Measurements from ENCODE around the gene RIBC2. TPM values are rescaled to one million over a fixed set of nuclear protein-coding genes. Genes with fewer than 3 reads are reported as not detected.
"Not testable (repeated sequence)": the region's sequence is repeated elsewhere in the genome, so short reads cannot be mapped to it uniquely, and the experiment has no call there.

The RIBC2 gene
- total RNA-seq, 4 donors from 2014 or later = 0.94 to 1.1 TPM; not detected in 2

DNA sequence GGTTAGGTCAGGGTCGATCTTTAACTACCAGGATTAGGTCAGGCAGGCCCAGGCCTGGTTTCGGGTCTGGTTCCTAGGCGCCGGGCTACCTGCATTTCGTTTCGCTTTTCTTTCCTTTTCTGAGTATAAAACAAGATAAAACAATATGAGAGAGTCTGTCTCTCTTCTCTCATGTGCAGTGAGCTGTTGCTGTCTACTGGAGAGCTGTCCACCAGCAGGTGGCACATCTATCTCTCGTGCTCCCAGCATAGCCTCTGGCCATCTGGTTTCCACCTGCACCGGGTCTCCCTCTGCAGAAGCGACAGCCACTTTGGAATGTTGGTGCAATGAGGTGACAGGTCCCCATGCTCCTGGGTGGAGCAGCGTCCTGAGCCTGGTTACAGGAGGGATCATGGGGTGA, 27.6 kb downstream of the RIBC2 start:
- Histone ChIP-seq H3K27me3 (peaks cover 5% of the 10 kb centered on the region), H3K4me1 (peaks cover 0 to 8% (median 0%) of the 10 kb centered on the region in 3 donors), H3K4me3 (no peak overlapping the region), H3K9me3 (no peaks in the 10 kb centered on the region), H3K27ac (no peak overlapping the region), H3K36me3 (no peaks in the 10 kb centered on the region)
- TF ChIP-seq POLR2A (IDR thresholded peaks at IDR 0.05) (no peak), EP300 (IDR thresholded peaks at IDR 0.05) (no peak), POLR2AphosphoS5 (IDR thresholded peaks at IDR 0.05) (peak; percentile 72)
- TF ChIP-seq, protein P1, sequence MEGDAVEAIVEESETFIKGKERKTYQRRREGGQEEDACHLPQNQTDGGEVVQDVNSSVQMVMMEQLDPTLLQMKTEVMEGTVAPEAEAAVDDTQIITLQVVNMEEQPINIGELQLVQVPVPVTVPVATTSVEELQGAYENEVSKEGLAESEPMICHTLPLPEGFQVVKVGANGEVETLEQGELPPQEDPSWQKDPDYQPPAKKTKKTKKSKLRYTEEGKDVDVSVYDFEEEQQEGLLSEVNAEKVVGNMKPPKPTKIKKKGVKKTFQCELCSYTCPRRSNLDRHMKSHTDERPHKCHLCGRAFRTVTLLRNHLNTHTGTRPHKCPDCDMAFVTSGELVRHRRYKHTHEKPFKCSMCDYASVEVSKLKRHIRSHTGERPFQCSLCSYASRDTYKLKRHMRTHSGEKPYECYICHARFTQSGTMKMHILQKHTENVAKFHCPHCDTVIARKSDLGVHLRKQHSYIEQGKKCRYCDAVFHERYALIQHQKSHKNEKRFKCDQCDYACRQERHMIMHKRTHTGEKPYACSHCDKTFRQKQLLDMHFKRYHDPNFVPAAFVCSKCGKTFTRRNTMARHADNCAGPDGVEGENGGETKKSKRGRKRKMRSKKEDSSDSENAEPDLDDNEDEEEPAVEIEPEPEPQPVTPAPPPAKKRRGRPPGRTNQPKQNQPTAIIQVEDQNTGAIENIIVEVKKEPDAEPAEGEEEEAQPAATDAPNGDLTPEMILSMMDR (IDR thresholded peaks at IDR 0.05) = peak in 3 of 4 experiments; percentile 70 to 83 (median 70)
- 18 to 38% methylated on average over 6 to 10 of the region's 10 CpGs for WGBS, 2 donors (ENCODE audit: low coverage in 1 of 2)
- peak; percentile 83 for ATAC-seq

DNA sequence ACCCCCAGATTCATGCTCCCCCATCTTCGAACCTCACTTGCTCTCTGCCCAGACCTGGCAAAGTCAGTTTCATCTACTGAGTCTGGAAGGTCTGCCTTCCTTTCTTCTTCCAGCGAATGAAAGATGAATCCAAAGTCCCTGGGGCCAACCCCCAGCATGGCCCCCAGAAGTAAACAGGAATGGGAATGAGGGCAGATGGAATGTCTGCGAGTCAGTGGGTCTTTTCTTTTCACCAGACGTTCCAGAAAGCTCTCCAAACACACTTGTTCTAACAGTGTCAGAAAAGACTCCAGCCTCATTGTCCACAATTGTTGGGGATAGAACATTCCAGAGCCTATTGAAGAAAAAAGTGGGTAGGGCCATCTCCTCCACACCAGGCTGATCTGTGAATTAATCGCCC, 28.6 kb downstream of the RIBC2 start:
- H3K27ac ChIP-seq = no peak overlapping the region
- 49 to 64% methylated on average over 3 to 4 of the region's 5 CpGs for WGBS, 2 donors (ENCODE audit: low coverage in 1 of 2)
- no peaks in the 10 kb centered on the region for H3K9me3 ChIP-seq
- no peak for ATAC-seq
- H3K36me3 ChIP-seq = no peaks in the 10 kb centered on the region
- H3K4me3 ChIP-seq = no peak overlapping the region
- TF ChIP-seq POLR2A (IDR thresholded peaks at IDR 0.05) = no peak
- no peak for TF ChIP-seq POLR2AphosphoS5 (IDR thresholded peaks at IDR 0.05)
- TF ChIP-seq EP300 (IDR thresholded peaks at IDR 0.05) = no peak
- TF ChIP-seq, protein P1 (IDR thresholded peaks at IDR 0.05) = no peak
- H3K27me3 ChIP-seq = peaks cover 5% of the 10 kb centered on the region
- peaks cover 0 to 8% (median 0%) of the 10 kb centered on the region in 3 donors for H3K4me1 ChIP-seq

DNA sequence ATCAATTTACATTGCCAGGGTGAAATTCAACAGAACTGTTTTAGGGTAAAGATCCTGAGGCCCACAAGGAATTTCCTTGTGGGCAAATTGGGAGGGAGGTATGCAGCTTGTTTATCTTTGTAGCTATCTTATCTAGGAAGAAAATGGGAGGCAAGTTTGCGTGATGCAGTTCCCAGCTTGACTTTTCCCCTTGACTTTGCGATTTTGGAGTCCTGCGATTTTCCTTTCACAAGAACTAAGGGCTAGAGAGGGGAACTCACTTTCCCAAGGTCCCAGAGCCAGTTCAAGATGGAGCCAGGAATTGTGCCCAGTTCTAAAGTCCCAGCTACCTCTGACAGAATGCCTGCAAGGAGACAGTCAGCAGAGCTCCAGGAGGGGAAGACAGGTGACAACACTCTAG, 30.7 kb downstream of the RIBC2 start:
- Histone ChIP-seq H3K36me3 (no peaks in the 10 kb centered on the region), H3K4me3 (no peak overlapping the region), H3K27ac (no peak overlapping the region), H3K9me3 (no peaks in the 10 kb centered on the region), H3K4me1 (peaks cover 0 to 8% (median 0%) of the 10 kb centered on the region in 3 donors), H3K27me3 (peaks cover 5% of the 10 kb centered on the region)
- TF ChIP-seq POLR2A (IDR thresholded peaks at IDR 0.05) (no peak), POLR2AphosphoS5 (IDR thresholded peaks at IDR 0.05) (no peak), EP300 (IDR thresholded peaks at IDR 0.05) (no peak)
- TF ChIP-seq, protein P1 (IDR thresholded peaks at IDR 0.05) = no peak
- ATAC-seq = no peak
- 95 to 100% methylated on average over 1 to 3 of the region's 3 CpGs for WGBS, 2 donors (ENCODE audit: low coverage in 1 of 2)

DNA sequence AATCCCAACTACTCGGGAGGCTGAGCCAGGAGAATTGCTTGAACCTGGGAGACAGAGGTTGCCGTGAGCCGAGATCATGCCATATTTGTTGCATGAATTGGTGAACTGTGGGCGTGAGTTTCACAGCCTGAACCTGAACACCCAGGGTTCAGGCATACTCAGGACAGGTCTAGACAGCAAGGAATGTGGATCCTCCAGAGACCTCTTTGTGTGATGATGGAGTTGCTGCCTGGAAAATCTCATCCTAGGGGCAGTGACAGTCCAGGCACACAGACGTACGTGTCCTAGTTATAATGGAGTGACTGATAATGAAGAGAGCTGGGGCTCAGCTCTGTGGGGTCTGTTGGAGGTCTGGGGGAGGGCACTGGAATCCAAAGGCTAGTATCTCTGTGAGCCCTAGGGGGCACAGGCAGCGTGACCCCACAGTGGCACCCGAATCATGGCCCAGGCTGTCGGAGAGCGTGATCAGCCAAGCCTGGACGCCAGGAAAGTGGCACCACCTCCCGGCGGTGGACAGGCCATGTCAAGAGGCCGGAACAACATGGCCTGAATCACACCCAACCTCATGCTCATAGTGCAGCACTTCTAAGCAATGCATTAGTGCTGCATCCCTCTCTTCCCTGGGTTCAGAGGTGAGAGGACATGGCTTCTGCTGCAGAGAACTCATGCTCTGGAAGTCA, 31.7 kb downstream of the RIBC2 start:
- ATAC-seq = no peak
- Histone ChIP-seq H3K9me3 (no peaks in the 10 kb centered on the region), H3K27ac (no peak overlapping the region), H3K36me3 (no peaks in the 10 kb centered on the region), H3K27me3 (peaks cover 3% of the 10 kb centered on the region), H3K4me1 (peaks cover 0 to 10% (median 0%) of the 10 kb centered on the region in 3 donors), H3K4me3 (no peak overlapping the region)
- TF ChIP-seq, protein P1 (IDR thresholded peaks at IDR 0.05) = no peak
- TF ChIP-seq POLR2A (IDR thresholded peaks at IDR 0.05) (no peak), POLR2AphosphoS5 (IDR thresholded peaks at IDR 0.05) (no peak), EP300 (IDR thresholded peaks at IDR 0.05) (no peak)
- WGBS, 2 donors (ENCODE audit: low coverage in 1 of 2) = 98% methylated on average over 5 of the region's 14 CpGs; no CpG with 5 or more reads in 1 of the 2 donors

DNA sequence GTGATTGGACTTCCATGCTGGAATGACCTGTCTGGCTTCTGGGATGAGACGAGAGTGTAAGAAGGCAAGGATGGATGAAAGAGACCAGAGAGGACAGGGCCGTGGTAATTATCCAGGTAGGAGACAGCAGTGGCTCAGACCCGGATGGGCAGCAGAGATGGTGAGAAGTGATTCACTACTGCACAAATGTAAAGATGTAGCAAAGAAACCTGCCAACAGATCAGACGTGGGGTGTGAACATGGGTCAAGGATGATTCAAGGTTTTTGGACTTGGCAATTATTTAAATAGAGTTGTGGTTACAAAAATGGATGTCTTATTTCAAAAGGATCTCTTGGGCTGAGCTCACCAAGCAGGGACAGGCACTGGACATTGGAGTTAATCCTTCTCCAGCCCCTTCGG, 32.7 kb downstream of the RIBC2 start:
- Histone ChIP-seq H3K4me1 (peaks cover 0 to 13% (median 0%) of the 10 kb centered on the region in 3 donors), H3K4me3 (no peak overlapping the region), H3K9me3 (no peaks in the 10 kb centered on the region), H3K36me3 (no peaks in the 10 kb centered on the region), H3K27me3 (no peaks in the 10 kb centered on the region), H3K27ac (no peak overlapping the region)
- no peak for ATAC-seq
- WGBS, 2 donors (ENCODE audit: low coverage in 1 of 2) = 83 to 94% methylated on average over 3 to 5 of the region's 5 CpGs
- TF ChIP-seq, protein P1 (IDR thresholded peaks at IDR 0.05) = no peak
- TF ChIP-seq POLR2A (IDR thresholded peaks at IDR 0.05) (no peak), EP300 (IDR thresholded peaks at IDR 0.05) (no peak), POLR2AphosphoS5 (IDR thresholded peaks at IDR 0.05) (no peak)

DNA sequence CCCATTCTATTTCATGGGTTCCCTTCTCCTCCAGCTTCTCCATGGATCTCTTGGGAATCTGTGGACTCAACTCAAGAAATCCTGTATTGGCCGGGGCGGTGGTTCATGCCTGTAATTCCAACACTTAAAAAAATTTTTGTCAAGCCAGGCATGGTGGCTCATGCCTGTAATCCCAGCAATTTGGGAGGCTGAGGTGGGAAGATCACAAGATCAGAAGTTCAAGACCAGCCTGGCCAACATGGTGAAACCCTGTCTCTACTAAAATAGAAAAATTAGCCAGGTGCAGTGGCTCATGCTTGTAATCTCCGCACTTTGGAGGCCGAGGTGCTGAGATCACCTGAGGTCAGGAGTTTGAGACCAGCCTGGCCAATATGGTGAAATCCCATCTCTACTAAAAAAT, 34.1 kb downstream of the RIBC2 start:
- Histone ChIP-seq H3K27ac (peak overlapping the region in 1 of 4 donors; percentile 14), H3K4me1 (peaks cover 0 to 25% (median 0%) of the 10 kb centered on the region in 3 donors)
- H3K4me3 ChIP-seq, H3K36me3 ChIP-seq, H3K27me3 ChIP-seq, ATAC-seq, H3K9me3 ChIP-seq: not testable (repeated sequence)
- WGBS, 2 donors (ENCODE audit: low coverage in 1 of 2) = 83% methylated on average over 2 to 4 of the region's 4 CpGs

Measured in gastroesophageal sphincter (tissue), 4 donors.